ENCODE results near the gene INPPL1. TPM values are rescaled to one million over a fixed set of nuclear protein-coding genes. Genes with fewer than 3 reads are reported as not detected.
"Not testable (repeated sequence)": the region's sequence is repeated elsewhere in the genome, so short reads cannot be mapped to it uniquely, and the experiment has no call there.

The INPPL1 gene, protein sequence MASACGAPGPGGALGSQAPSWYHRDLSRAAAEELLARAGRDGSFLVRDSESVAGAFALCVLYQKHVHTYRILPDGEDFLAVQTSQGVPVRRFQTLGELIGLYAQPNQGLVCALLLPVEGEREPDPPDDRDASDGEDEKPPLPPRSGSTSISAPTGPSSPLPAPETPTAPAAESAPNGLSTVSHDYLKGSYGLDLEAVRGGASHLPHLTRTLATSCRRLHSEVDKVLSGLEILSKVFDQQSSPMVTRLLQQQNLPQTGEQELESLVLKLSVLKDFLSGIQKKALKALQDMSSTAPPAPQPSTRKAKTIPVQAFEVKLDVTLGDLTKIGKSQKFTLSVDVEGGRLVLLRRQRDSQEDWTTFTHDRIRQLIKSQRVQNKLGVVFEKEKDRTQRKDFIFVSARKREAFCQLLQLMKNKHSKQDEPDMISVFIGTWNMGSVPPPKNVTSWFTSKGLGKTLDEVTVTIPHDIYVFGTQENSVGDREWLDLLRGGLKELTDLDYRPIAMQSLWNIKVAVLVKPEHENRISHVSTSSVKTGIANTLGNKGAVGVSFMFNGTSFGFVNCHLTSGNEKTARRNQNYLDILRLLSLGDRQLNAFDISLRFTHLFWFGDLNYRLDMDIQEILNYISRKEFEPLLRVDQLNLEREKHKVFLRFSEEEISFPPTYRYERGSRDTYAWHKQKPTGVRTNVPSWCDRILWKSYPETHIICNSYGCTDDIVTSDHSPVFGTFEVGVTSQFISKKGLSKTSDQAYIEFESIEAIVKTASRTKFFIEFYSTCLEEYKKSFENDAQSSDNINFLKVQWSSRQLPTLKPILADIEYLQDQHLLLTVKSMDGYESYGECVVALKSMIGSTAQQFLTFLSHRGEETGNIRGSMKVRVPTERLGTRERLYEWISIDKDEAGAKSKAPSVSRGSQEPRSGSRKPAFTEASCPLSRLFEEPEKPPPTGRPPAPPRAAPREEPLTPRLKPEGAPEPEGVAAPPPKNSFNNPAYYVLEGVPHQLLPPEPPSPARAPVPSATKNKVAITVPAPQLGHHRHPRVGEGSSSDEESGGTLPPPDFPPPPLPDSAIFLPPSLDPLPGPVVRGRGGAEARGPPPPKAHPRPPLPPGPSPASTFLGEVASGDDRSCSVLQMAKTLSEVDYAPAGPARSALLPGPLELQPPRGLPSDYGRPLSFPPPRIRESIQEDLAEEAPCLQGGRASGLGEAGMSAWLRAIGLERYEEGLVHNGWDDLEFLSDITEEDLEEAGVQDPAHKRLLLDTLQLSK
- total RNA-seq, result 123 and 144 TPM in 2 replicates

DNA sequence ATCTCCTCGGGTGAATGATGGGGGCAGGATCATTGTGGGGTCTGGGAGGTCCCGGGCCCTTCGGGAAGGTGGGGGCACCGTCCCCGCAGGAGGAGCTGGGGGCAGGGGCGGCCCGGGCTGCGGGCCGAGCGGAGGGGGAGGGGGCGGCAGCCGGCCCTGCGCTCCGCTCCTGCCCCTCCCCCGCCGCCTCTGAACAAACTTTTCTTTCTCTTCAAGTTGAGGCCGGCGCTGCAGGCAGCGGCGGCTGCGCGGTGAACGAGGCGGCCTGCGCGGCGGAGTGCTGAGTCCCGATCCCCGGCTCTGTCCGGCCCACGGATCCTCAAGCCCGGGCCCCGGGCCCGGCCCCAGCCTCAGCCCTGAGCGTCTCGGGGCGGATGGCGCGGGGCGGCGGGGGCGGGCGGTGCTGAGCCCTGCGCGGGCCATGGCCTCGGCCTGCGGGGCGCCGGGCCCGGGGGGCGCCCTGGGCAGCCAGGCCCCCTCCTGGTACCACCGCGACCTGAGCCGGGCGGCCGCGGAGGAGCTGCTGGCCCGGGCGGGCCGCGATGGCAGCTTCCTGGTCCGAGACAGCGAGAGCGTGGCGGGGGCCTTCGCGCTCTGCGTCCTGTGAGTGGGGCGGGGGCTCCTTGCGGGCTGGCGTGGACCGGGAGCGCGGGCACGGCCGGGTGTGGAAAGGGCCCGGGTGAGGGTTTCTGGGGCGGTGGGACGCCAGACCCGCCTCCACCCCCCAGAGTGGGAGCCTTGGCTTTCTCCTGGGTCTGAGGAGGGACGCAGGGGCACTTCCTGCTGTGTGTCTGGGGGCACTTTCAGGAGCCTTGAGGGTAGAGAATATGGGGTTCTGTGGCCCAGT is at the start of gene INPPL1:
INPPL1 (plus strand) TSS at position 204 of the 847 bp plus-strand sequence; CDS start at position 422, 218 bp downstream.
- Mint-ChIP-seq H3K4me1 (peaks cover 20% of the 10 kb centered on the region), H3K27ac (peak within 1 kb of the TSS; percentile 93), H3K9me3 (no peaks in the 10 kb centered on the region), H3K36me3 (ENCODE audit: low read depth) (peaks cover 16% of the 10 kb centered on the region), H3K27me3 (no peaks in the 10 kb centered on the region), H3K4me3 (peak within 1 kb of the TSS; percentile 98)
- DNase-seq, result peak; percentile 85
- intact Hi-C loops (cut with micrococcal nuclease), result loop anchor here (2.0 kb wide), 2 partner anchors 14 to 296 kb away; partner anchors contain the start of genes RNF121 and XNDC1N

DNA sequence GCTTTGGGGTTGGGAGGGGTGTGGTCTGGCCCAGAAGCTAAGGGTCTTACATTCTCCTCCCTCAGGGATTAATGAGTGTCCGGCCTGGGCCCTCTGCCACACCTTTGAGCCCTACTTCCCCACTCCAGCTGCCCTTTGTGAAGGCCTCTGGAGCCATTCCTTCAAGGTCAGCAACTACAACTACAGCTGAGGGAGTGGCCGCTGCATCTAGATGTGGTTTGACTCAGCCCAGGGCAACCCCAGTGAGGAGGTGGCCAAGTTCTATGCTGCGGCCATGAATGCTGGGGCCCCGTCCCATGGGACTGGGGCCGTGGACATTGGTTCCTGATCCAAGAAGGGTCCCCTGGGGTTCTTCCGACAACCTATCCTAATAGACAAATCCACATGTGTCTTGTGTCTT is 46.9 kb upstream of the INPPL1 start:
- no peak for DNase-seq
- H3K4me3 Mint-ChIP-seq, result no peak overlapping the region
- H3K4me1 Mint-ChIP-seq, result peaks cover 3% of the 10 kb centered on the region
- no peaks in the 10 kb centered on the region for H3K36me3 Mint-ChIP-seq (ENCODE audit: low read depth)
- intact Hi-C loops (cut with micrococcal nuclease), result no loop called here
- H3K9me3 Mint-ChIP-seq, result no peaks in the 10 kb centered on the region
- no peak overlapping the region for H3K27ac Mint-ChIP-seq
- peaks cover 18% of the 10 kb centered on the region for H3K27me3 Mint-ChIP-seq

DNA sequence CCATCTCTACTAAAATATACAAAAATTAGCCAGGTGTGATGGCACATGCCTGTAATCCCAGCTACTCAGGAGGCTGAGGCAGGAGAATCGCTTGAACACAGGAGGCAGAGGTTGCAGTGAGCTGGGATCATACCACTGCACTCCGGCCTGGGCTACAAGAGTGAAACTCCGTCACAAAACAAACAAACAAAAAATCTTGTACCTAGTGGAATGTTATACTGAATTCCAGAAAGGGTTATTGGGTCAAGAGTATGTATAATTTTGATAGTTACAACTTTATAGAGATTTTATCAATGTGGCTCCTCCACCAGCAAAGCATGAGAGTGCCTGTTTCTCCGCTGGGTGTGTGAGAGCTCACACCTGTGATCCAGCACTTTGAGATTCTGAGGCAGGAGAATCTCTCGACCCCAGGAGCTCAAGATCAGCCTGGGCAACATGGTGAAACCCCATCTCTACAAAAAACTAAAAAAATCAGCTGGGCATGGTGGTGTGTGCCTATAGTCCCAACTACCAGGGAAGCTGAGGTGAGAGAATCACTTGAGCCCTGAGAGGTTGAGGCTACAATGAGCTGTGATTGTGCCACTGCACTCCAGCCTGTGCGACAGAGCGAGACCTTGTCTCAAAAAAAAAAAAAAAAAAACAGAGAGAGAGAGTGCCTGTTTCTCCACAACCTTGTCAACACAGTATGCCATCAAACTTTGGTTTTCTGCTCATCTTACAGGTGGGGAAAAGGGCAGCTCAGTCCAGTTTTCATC is 45.3 kb upstream of the INPPL1 start:
- H3K4me3 Mint-ChIP-seq, result no peak overlapping the region
- H3K36me3 Mint-ChIP-seq (ENCODE audit: low read depth), result no peaks in the 10 kb centered on the region
- H3K27me3 Mint-ChIP-seq, result peaks cover 23% of the 10 kb centered on the region
- H3K9me3 Mint-ChIP-seq, result no peaks in the 10 kb centered on the region
- H3K27ac Mint-ChIP-seq, result no peak overlapping the region
- intact Hi-C loops (cut with micrococcal nuclease), result no loop called here
- peaks cover 5% of the 10 kb centered on the region for H3K4me1 Mint-ChIP-seq
- DNase-seq, result no peak

DNA sequence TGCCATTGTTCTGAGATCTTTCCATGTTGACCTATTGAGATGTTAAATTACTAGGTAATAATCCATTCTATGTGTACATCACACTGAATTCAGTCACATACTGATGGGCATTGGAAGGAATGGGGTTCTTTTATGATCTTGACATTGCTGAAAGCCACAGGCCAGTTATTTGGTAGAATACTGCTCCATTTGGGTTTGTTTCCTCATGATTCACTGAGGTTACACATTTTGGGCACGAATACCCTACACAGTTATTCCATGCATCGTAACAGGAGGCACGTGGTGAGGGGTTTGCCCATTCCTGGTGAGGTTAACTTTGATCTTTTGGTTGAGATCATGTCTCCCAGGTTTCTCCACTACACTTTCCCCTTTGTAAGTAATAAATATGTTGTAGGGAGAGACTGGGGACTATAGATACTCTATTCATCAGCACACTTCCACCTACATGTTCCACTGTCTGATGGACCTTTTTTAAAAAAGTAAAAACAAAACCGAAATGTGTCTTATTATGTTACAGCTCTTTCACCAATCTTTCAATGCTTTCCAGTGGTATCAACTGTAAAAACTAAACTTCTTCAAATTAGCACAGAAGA is 44.7 kb upstream of the INPPL1 start:
- intact Hi-C loops (cut with micrococcal nuclease), result loop anchor here (5.0 kb wide), 1 partner anchor 153 kb away; no protein-coding TSS in a partner anchor
- H3K9me3 Mint-ChIP-seq, result no peaks in the 10 kb centered on the region
- no peak for DNase-seq
- no peaks in the 10 kb centered on the region for H3K36me3 Mint-ChIP-seq (ENCODE audit: low read depth)
- peaks cover 22% of the 10 kb centered on the region for H3K27me3 Mint-ChIP-seq
- peaks cover 5% of the 10 kb centered on the region for H3K4me1 Mint-ChIP-seq
- H3K27ac Mint-ChIP-seq, result peak overlapping the region; percentile 6
- H3K4me3 Mint-ChIP-seq, result no peak overlapping the region

DNA sequence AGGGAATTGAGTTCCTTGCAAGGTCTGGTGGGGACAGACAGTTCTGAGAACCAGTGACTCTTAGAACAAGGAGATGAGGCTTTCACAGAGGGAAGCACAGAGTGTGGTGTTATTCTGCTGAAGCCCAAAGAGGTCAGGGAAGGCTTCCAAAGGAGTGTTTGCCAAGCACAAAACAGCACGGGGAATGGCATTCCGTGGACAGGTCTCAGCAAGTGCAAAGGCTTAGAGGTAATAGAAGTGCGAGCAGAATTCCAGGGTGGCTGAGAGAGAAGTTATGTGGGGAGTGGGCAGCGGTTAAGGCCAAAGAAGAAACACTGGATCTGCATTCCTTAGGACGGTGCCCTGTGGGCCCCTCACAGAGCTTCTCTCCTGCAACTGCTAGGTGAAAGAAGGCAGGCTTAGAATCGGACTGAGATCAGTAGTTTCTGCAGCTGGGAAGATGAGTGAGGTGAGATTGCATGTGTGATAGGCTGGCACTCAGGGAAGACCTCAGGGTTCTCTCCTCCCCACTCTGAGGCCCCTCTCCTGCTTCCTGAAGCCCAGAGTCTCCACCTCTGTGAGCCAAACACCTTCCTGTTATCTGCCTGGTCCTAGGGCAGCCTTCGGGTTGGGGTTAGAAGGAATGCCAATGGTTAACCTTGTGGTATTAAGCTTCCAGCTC is 43.5 kb upstream of the INPPL1 start:
- not testable (repeated sequence) for H3K4me3 Mint-ChIP-seq; H3K27ac Mint-ChIP-seq; H3K4me1 Mint-ChIP-seq; H3K9me3 Mint-ChIP-seq; H3K36me3 Mint-ChIP-seq (ENCODE audit: low read depth); DNase-seq
- intact Hi-C loops (cut with micrococcal nuclease), result loop anchor here (5.0 kb wide), 1 partner anchor 154 kb away; no protein-coding TSS in a partner anchor
- peaks cover 19% of the 10 kb centered on the region for H3K27me3 Mint-ChIP-seq

DNA sequence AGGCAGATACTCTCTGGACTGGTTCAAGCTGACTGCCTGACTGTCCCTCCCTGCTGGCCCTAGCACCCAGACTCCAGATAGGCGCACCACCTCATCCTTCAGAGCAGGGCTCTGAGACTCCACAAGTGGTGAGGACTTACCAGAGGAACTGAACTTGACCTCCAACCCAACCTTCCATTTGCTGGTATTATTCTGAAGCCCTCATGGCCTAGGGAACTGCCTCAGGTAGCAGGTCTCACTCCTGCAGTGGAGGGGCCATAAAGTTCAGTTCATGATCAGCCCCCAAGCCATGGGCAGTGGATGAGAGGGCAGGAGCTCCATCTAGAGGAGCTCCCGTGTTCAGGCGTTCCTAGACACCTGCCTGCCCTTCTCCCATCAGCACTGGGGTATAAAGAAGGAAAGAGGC is 43.0 kb upstream of the INPPL1 start:
- not testable (repeated sequence) for H3K4me1 Mint-ChIP-seq; H3K4me3 Mint-ChIP-seq; H3K9me3 Mint-ChIP-seq; H3K27ac Mint-ChIP-seq; DNase-seq; H3K36me3 Mint-ChIP-seq (ENCODE audit: low read depth)
- intact Hi-C loops (cut with micrococcal nuclease), result loop anchor here (5.0 kb wide), 1 partner anchor 154 kb away; no protein-coding TSS in a partner anchor
- peaks cover 17% of the 10 kb centered on the region for H3K27me3 Mint-ChIP-seq

DNA sequence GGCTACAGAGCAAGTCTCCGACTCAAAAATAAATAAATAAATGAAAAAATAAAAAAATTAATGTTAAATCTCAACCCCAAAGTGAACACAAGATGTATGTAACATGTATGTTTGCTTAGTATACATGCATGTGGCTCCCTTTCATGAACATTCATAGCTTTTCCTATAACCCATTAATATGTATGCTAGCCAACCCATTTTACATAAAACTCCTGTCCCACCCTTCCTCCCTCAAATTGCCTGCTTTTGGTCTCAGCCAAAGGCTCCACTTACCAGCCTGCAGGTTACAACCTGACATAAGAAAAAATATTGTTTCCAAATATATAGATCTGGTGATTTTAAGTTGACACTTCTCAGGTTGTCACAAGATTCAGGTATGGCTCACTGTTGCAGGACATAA is 36.3 kb upstream of the INPPL1 start:
- intact Hi-C loops (cut with micrococcal nuclease), result no loop called here
- Mint-ChIP-seq H3K27ac (no peak overlapping the region), H3K9me3 (no peaks in the 10 kb centered on the region), H3K4me1 (peaks cover 2% of the 10 kb centered on the region), H3K27me3 (peaks cover 5% of the 10 kb centered on the region), H3K4me3 (no peak overlapping the region), H3K36me3 (ENCODE audit: low read depth) (no peaks in the 10 kb centered on the region)
- DNase-seq, result no peak

DNA sequence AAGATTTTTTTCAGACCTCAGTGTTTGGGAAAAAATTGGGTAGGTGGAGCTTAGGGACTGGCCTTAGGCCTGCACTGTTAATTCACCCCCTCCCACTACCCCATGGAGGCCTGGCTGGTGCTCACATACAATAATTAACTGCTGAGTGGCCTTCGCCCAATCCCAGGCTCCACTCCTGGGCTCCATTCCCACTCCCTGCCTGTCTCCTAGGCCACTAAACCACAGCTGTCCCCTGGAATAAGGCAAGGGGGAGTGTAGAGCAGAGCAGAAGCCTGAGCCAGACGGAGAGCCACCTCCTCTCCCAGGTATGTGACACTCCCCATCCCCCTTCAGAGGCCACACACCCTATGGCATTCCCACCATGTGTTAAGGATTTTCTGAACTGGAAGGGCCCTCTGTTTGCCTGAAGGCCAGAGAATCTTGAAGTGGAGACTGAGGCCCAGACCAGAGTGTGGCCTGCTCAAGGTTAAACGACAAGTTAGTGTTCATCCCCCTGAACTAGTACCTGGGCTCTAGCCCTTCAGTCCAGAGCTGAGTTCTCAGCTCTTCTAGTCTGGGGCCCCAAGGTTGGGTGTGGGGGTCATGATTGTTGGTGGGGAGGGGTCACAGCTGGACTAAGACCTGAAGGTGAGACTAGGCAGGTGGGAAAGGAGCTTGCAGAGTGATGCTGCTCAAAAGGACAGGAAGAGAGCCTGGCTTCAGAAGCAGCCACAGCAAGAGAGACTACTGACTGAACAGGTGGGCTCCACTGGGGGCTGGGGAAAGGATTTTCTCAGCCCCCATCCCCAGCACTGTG is 34.9 kb upstream of the INPPL1 start:
- Mint-ChIP-seq H3K27me3 (no peaks in the 10 kb centered on the region), H3K9me3 (no peaks in the 10 kb centered on the region), H3K4me1 (no peaks in the 10 kb centered on the region), H3K4me3 (no peak overlapping the region), H3K36me3 (ENCODE audit: low read depth) (no peaks in the 10 kb centered on the region), H3K27ac (no peak overlapping the region)
- intact Hi-C loops (cut with micrococcal nuclease), result no loop called here
- DNase-seq, result no peak

DNA sequence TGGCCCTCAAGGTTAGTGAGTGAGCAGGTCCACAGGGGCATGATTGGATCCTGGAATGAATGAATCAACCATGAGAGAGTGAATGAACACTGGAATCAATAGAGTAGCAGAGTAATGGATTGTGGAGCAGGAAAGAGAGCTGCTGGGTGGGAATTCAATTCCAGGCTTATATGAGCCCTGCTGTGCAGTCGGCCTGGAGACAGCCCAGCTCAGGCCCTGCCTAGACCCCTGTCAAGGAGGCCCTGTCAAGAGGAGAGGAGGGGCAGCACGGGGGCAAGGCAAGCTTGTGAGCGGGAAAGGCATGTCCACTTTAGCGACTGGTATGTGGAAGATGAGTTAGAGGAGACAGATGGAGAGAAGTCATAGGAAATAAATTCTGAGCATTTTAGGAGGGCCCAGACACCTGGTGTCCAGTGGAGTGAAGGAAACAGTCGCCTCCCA is 33.9 kb upstream of the INPPL1 start:
- Mint-ChIP-seq H3K4me1 (no peaks in the 10 kb centered on the region), H3K4me3 (no peak overlapping the region), H3K9me3 (no peaks in the 10 kb centered on the region), H3K27me3 (no peaks in the 10 kb centered on the region), H3K27ac (no peak overlapping the region), H3K36me3 (ENCODE audit: low read depth) (no peaks in the 10 kb centered on the region)
- DNase-seq, result no peak
- intact Hi-C loops (cut with micrococcal nuclease), result no loop called here

DNA sequence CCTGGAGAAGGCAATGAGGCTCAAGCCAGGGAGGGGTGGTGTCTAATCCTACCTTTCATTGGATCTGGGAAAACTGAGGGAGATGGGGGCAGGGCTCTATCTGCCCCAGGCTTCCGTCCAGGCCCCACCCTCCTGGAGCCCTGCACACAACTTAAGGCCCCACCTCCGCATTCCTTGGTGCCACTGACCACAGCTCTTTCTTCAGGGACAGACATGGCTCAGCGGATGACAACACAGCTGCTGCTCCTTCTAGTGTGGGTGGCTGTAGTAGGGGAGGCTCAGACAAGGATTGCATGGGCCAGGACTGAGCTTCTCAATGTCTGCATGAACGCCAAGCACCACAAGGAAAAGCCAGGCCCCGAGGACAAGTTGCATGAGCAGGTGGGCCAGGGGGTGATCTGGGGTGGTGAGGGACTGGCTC is 32.6 kb upstream of the INPPL1 start, which contains the start of gene FOLR1:
FOLR1 (plus strand) TSS at position 180 of the 421 bp plus-strand sequence; CDS start at position 214, 34 bp downstream.
- Mint-ChIP-seq H3K4me1 (no peaks in the 10 kb centered on the region), H3K27ac (no peak within 1 kb of the TSS), H3K4me3 (no peak within 1 kb of the TSS), H3K9me3 (no peaks in the 10 kb centered on the region), H3K27me3 (no peaks in the 10 kb centered on the region), H3K36me3 (ENCODE audit: low read depth) (no peaks in the 10 kb centered on the region)
- no peak for DNase-seq
- intact Hi-C loops (cut with micrococcal nuclease), result no loop called here
